Heart left ventricle (tissue), 13 donors: ENCODE measurements around the gene CAMK2B.

Experiments used
- POLR2A ChIP-seq, 2 donors: fragments of 450-650 bp; IDR thresholded peaks; one replicate each; pipeline ENCODE4 v1.6.1; 2017; ENCODE audit warnings: antibody characterized with exemption in 2 of 2, mild to moderate bottlenecking in 2 of 2, moderate library complexity in 2 of 2
- TF ChIP-seq, protein P1 (sequence below), 12 donors: fragments of 200-600 bp; sonication (generic) in 4 of 12; IDR thresholded peaks; one replicate each; pipeline versions ENCODE4 v1.5.0 to v1.8.0; 2018 to 2022; ENCODE audit warnings: antibody characterized with exemption in 12 of 12, mild to moderate bottlenecking in 5 of 12
- donor health status: ischemic (EF 13 %, LVEDD 7.1; RV severe dilation, severe dysfunction).
- donor health status: DM: no; HTN: yes; CAD: no.
- donor health status: DM: no; HTN: no; CAD: no.
- donor health status: ischemic (EF 25% LVEDD 6.9; RV normal size, moderate dysfunction).
- donor health status: ischemic (EF 25% LVEDD 5.7; RV mildly dilated, moderate dysfunction).
- donor health status: ischemic (EF 35%, LVEDD 5.7; RV mildly dilated, moderate dysfunction).
- donor health status: nonischemic (EF 11% LVEDD 7.7; RV severe dilation, severe dysfunction).
- donor health status: DM: yes; HTN: yes; CAD: no.
- donor health status: PGD.
- donor health status: ischemic (EF 29% LVEDD 5.4; RV normal size, mild dysfunction).
- donor health status: nonischemic (EF 23%, LVEDD 6.1; RV moderate dilation, normal function).

DNA sequence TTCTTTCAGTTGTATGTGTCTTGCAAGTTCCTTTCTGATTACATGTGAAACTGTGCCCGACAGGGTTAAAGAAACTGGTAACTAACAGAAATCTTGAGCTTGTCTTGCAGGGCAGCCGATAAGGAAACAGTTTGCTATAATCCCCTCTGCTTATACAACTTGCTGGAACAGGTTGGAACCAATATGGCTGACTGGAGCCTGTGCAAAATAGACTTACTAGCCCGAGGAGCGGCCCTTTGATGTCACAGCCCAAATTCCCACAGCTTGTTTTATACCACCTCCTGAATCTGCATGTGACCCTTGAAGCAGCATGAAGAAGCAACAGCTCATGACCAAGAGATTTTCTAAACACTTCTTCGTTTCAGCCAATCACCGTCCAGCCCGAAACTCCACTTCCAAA, 127.9 kb downstream of the CAMK2B start:
- TF ChIP-seq, protein P1, sequence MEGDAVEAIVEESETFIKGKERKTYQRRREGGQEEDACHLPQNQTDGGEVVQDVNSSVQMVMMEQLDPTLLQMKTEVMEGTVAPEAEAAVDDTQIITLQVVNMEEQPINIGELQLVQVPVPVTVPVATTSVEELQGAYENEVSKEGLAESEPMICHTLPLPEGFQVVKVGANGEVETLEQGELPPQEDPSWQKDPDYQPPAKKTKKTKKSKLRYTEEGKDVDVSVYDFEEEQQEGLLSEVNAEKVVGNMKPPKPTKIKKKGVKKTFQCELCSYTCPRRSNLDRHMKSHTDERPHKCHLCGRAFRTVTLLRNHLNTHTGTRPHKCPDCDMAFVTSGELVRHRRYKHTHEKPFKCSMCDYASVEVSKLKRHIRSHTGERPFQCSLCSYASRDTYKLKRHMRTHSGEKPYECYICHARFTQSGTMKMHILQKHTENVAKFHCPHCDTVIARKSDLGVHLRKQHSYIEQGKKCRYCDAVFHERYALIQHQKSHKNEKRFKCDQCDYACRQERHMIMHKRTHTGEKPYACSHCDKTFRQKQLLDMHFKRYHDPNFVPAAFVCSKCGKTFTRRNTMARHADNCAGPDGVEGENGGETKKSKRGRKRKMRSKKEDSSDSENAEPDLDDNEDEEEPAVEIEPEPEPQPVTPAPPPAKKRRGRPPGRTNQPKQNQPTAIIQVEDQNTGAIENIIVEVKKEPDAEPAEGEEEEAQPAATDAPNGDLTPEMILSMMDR (IDR thresholded peaks at IDR 0.05) = no peak
- no peak for TF ChIP-seq POLR2A (IDR thresholded peaks at IDR 0.05)
